Suprapubic skin (tissue), 4 donors: ENCODE results near the gene TOR1AIP2. TPM values are rescaled to one million over a fixed set of nuclear protein-coding genes. Genes with fewer than 3 reads are reported as not detected.
"Not testable (repeated sequence)": the region's sequence is repeated elsewhere in the genome, so short reads cannot be mapped to it uniquely, and the experiment has no call there.

Source experiments
- DNase-seq, 2 donors: peaks; one replicate each; pipeline ENCODE4 v3.0.0-alpha.2; 2019; ENCODE audit warnings: low spot score in 2 of 2
- H3K27ac ChIP-seq: fragments of 200-600 bp; sonication (generic); one replicate; pipeline ENCODE4 v1.5.1; 2019
- H3K27me3 ChIP-seq: fragments of 200-600 bp; sonication (generic); one replicate; pipeline ENCODE4 v1.5.1; 2019
- H3K36me3 ChIP-seq: fragments of 200-600 bp; sonication (generic); one replicate; pipeline ENCODE4 v1.5.1; 2019
- H3K4me1 ChIP-seq: fragments of 200-600 bp; sonication (generic); one replicate; pipeline ENCODE4 v1.5.1; 2019
- H3K4me3 ChIP-seq: fragments of 200-600 bp; sonication (generic); one replicate; pipeline ENCODE4 v1.5.1; 2019; ENCODE audit warnings: mild to moderate bottlenecking
- H3K9me3 ChIP-seq: fragments of 200-600 bp; sonication (generic); one replicate; pipeline ENCODE4 v1.5.1; 2019
- EP300 ChIP-seq: sonication (generic); formaldehyde crosslinking; IDR thresholded peaks from one replicate; pipeline ENCODE4 v1.6.1; 2017; ENCODE audit warnings: antibody characterized with exemption
- POLR2A ChIP-seq, 2 donors: fragments of 450-650 bp; IDR thresholded peaks; one replicate each; pipeline ENCODE4 v1.6.1; 2017; ENCODE audit warnings: antibody characterized with exemption in 2 of 2, mild to moderate bottlenecking in 2 of 2, moderate library complexity in 2 of 2
- POLR2AphosphoS5 ChIP-seq, 3 donors: sonication (generic); formaldehyde crosslinking; IDR thresholded peaks; one replicate each; pipeline ENCODE4 v1.6.1; 2017; ENCODE audit warnings: antibody characterized with exemption in 3 of 3
- WGBS: methylation state at CpG from one replicate; pipeline ENCODE4 v1.1.5; 2018; 5-methylcytosine and 5-hydroxymethylcytosine counted together
- total RNA-seq, 4 donors: library from RNA; depleted of rRNA; stranded (reverse); fragments of >200 nt; gene quantifications; one replicate each; pipeline ENCODE4 v1.1.0, GENCODE V29; 2016
- TF ChIP-seq, protein P1 (sequence below), 2 donors: fragments of 200-600 bp in 1 of 2; fragments of 450-650 bp in 1 of 2; sonication (generic) in 1 of 2; IDR thresholded peaks; one replicate each; pipeline ENCODE4 v1.5.1; 2016 to 2019; ENCODE audit warnings: antibody characterized with exemption in 2 of 2, mild to moderate bottlenecking in 1 of 2, moderate library complexity in 1 of 2

Gene TOR1AIP2
- total RNA-seq, 4 donors from 2014 or later, result 68.0 to 91.5 (median 78.3) TPM

DNA sequence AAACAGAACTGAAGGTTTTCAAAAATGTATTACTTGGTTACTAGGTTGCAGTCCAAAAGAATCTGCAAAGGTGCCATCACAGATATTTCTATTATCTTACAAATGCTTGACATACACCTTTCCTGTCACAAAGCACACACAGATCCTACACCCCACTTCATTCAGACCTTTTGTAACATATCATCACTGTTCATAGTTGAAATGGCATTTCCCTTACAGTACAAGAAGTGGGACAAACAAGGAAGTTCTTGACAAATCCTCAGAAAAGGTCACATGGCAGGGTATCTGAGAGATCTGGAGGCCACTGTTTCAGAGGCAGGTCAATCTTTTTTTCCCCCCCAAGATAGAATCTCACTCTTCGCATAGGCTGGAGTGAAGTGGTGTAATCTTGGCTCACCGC lies 21.3 kb downstream of the TOR1AIP2 start:
- no peaks in the 10 kb centered on the region for H3K4me1 ChIP-seq
- no peaks in the 10 kb centered on the region for H3K9me3 ChIP-seq
- no peak overlapping the region for H3K27ac ChIP-seq
- no peak for DNase-seq
- 92% methylated on average over 2 of the region's 2 CpGs for WGBS
- TF ChIP-seq POLR2AphosphoS5 (IDR thresholded peaks at IDR 0.05), result no peak
- TF ChIP-seq EP300, result no peak
- TF ChIP-seq POLR2A (IDR thresholded peaks at IDR 0.05), result no peak
- TF ChIP-seq, protein P1, sequence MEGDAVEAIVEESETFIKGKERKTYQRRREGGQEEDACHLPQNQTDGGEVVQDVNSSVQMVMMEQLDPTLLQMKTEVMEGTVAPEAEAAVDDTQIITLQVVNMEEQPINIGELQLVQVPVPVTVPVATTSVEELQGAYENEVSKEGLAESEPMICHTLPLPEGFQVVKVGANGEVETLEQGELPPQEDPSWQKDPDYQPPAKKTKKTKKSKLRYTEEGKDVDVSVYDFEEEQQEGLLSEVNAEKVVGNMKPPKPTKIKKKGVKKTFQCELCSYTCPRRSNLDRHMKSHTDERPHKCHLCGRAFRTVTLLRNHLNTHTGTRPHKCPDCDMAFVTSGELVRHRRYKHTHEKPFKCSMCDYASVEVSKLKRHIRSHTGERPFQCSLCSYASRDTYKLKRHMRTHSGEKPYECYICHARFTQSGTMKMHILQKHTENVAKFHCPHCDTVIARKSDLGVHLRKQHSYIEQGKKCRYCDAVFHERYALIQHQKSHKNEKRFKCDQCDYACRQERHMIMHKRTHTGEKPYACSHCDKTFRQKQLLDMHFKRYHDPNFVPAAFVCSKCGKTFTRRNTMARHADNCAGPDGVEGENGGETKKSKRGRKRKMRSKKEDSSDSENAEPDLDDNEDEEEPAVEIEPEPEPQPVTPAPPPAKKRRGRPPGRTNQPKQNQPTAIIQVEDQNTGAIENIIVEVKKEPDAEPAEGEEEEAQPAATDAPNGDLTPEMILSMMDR (IDR thresholded peaks at IDR 0.05), result no peak
- no peak overlapping the region for H3K4me3 ChIP-seq
- no peaks in the 10 kb centered on the region for H3K27me3 ChIP-seq
- peaks cover 21% of the 10 kb centered on the region for H3K36me3 ChIP-seq

- 97% methylated on average over 4 of the region's 4 CpGs for WGBS
These were observed 21.8 kb downstream of the TOR1AIP2 start for GRCh38 chr1:179855831-179856230.

GRCh38 chr1:179853102-179853501 lies 24.5 kb downstream of the TOR1AIP2 start:
- Histone ChIP-seq H3K4me3 (no peak overlapping the region), H3K4me1 (no peaks in the 10 kb centered on the region), H3K36me3 (peaks cover 51% of the 10 kb centered on the region), H3K27ac (no peak overlapping the region), H3K27me3 (no peaks in the 10 kb centered on the region), H3K9me3 (no peaks in the 10 kb centered on the region)
- WGBS, result 81% methylated on average over 1 of the region's 1 CpG
- TF ChIP-seq EP300 (no peak), POLR2AphosphoS5 (IDR thresholded peaks at IDR 0.05) (no peak), POLR2A (IDR thresholded peaks at IDR 0.05) (no peak)
- TF ChIP-seq, protein P1 (IDR thresholded peaks at IDR 0.05), result no peak
- no peak for DNase-seq

More at GRCh38 chr1:179855831-179856230, 21.8 kb downstream of the TOR1AIP2 start:
- H3K9me3 ChIP-seq, H3K27ac ChIP-seq, H3K4me3 ChIP-seq, H3K4me1 ChIP-seq, DNase-seq, H3K27me3 ChIP-seq: not testable (repeated sequence)
- H3K36me3 ChIP-seq, result peaks cover 26% of the 10 kb centered on the region

DNA sequence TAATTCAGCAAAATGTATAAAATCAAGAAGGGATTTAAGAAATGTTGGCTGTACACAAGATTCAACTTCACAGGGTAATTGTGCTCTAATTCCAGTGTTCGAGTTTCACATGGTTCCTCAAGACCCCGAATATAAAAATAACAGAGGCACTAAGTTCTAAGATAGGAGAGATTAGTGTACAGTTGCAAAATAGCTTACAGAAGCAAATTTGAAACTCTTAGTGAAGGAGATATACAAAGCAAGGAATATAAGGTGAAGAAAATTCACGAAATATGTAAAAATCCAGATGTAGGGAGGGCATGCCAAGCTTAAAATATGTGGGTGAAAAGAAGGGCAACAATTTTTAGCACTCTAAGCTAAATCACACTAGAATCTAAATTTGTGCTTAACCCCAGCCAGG lies 29.4 kb downstream of the TOR1AIP2 start:
- peaks cover 65% of the 10 kb centered on the region for H3K36me3 ChIP-seq

GRCh38 chr1:179840107-179840506 lies 37.5 kb downstream of the TOR1AIP2 start:
- H3K27ac ChIP-seq, result no peak overlapping the region
- DNase-seq, result no peak
- TF ChIP-seq EP300 (no peak), POLR2AphosphoS5 (IDR thresholded peaks at IDR 0.05) (no peak), POLR2A (IDR thresholded peaks at IDR 0.05) (no peak)
- TF ChIP-seq, protein P1 (IDR thresholded peaks at IDR 0.05), result no peak
- peaks cover 11% of the 10 kb centered on the region for H3K36me3 ChIP-seq
- no peaks in the 10 kb centered on the region for H3K27me3 ChIP-seq
- H3K4me1 ChIP-seq, result no peaks in the 10 kb centered on the region
- H3K9me3 ChIP-seq, result no peaks in the 10 kb centered on the region
- H3K4me3 ChIP-seq, result no peak overlapping the region
- WGBS, result 87% methylated on average over 3 of the region's 3 CpGs

More for the DNA sequence above, 29.4 kb downstream of the TOR1AIP2 start:
- Histone ChIP-seq H3K27me3 (no peaks in the 10 kb centered on the region), H3K4me1 (no peaks in the 10 kb centered on the region), H3K4me3 (no peak overlapping the region), H3K27ac (no peak overlapping the region), H3K9me3 (no peaks in the 10 kb centered on the region)
- WGBS, result 92% methylated on average over 3 of the region's 3 CpGs
- DNase-seq, result no peak
- TF ChIP-seq, protein P1 (IDR thresholded peaks at IDR 0.05), result no peak
- TF ChIP-seq EP300 (no peak), POLR2A (IDR thresholded peaks at IDR 0.05) (no peak), POLR2AphosphoS5 (IDR thresholded peaks at IDR 0.05) (no peak)

- H3K9me3 ChIP-seq, H3K36me3 ChIP-seq, H3K27ac ChIP-seq, DNase-seq, H3K27me3 ChIP-seq, H3K4me3 ChIP-seq, H3K4me1 ChIP-seq: not testable (repeated sequence)
- 98% methylated on average over 8 of the region's 38 CpGs for WGBS
These were observed 40.7 kb downstream of the TOR1AIP2 start for GRCh38 chr1:179836686-179837445.
